KMS-11 (cell line): ENCODE results near the gene DPF3.

Experiments used
- H2AFZ ChIP-seq: fragments of 200-600 bp; sonication (generic); 2 replicates; pipeline ENCODE4 v1.6.1; 2016; ENCODE audit warnings: antibody characterized with exemption, mixed run types, low read depth
- H3K27ac ChIP-seq: fragments of 200-600 bp; sonication (generic); 2 replicates; pipeline ENCODE4 v1.6.1; 2016; ENCODE audit warnings: mild to moderate bottlenecking, mixed run types
- H3K27me3 ChIP-seq: fragments of 200-600 bp; sonication (generic); 2 replicates; pipeline ENCODE4 v1.6.1; 2017; ENCODE audit warnings: mild to moderate bottlenecking, low read depth, mixed run types, moderate library complexity; ENCODE audit not compliant: insufficient read depth
- H3K36me3 ChIP-seq: fragments of 200-600 bp; sonication (generic); 2 replicates; pipeline ENCODE4 v1.6.1; 2017; ENCODE audit warnings: mild to moderate bottlenecking, mixed run types; ENCODE audit not compliant: insufficient read depth
- H3K4me1 ChIP-seq: fragments of 200-600 bp; sonication (generic); 2 replicates; pipeline ENCODE4 v1.6.1; 2016; ENCODE audit warnings: mild to moderate bottlenecking, low read depth, mixed run types; ENCODE audit not compliant: poor library complexity, severe bottlenecking
- H3K4me2 ChIP-seq: fragments of 200-600 bp; sonication (generic); 2 replicates; pipeline ENCODE4 v1.7.0; 2016; ENCODE audit warnings: mild to moderate bottlenecking, mixed run types
- H3K4me3 ChIP-seq: fragments of 200-600 bp; sonication (generic); IDR thresholded peaks from 2 replicates; pipeline ENCODE4 v1.6.1; 2017; ENCODE audit warnings: low read depth, low read length, mixed read lengths; ENCODE audit not compliant: insufficient read depth
- H3K79me2 ChIP-seq: fragments of 200-600 bp; sonication (generic); 2 replicates; pipeline ENCODE4 v1.6.1; 2016; ENCODE audit warnings: low read depth, mixed run types; ENCODE audit not compliant: insufficient read depth
- H3K9ac ChIP-seq: fragments of 200-600 bp; sonication (generic); 2 replicates; pipeline ENCODE4 v1.6.1; 2016; ENCODE audit warnings: mild to moderate bottlenecking, mixed run types
- H4K20me1 ChIP-seq: fragments of 200-600 bp; sonication (generic); 2 replicates; pipeline ENCODE4 v1.6.1; 2016; ENCODE audit warnings: mild to moderate bottlenecking, mixed run types; ENCODE audit not compliant: insufficient read depth
- TF ChIP-seq, protein P1 (sequence below): fragments of 200-600 bp; sonication (generic); conservative IDR thresholded peaks from 2 replicates; pipeline ENCODE4 v1.6.1; 2017; ENCODE audit warnings: low read depth, mild to moderate bottlenecking, antibody characterized with exemption, low read length, moderate library complexity, mixed read lengths

DPF3 gene

DNA sequence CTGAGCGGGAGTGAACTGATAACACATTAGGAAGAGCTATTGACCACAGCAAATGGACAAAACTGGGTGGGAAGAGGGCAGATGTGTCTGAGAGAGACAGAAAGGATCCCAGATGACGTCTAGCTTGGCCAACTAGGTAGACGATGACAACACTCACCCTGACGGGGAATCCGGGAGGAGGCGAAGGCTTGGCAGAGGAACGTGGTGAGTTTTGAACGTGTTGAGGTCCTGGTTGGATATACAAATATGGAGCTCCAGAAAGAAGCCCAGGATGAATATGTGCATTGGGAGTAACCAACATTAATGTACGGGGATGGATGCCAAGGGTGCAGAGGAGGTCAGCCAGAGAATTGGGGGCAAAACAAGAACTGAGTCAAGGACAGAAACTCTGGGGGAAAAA lies 60.7 kb downstream of the DPF3 start:
- H3K9ac ChIP-seq, result no peak overlapping the region
- H3K27ac ChIP-seq, result no peak overlapping the region
- H3K36me3 ChIP-seq, result no peaks in the 10 kb centered on the region
- H2AFZ ChIP-seq, result no peak overlapping the region
- H3K4me2 ChIP-seq, result no peak overlapping the region
- TF ChIP-seq, protein P1, sequence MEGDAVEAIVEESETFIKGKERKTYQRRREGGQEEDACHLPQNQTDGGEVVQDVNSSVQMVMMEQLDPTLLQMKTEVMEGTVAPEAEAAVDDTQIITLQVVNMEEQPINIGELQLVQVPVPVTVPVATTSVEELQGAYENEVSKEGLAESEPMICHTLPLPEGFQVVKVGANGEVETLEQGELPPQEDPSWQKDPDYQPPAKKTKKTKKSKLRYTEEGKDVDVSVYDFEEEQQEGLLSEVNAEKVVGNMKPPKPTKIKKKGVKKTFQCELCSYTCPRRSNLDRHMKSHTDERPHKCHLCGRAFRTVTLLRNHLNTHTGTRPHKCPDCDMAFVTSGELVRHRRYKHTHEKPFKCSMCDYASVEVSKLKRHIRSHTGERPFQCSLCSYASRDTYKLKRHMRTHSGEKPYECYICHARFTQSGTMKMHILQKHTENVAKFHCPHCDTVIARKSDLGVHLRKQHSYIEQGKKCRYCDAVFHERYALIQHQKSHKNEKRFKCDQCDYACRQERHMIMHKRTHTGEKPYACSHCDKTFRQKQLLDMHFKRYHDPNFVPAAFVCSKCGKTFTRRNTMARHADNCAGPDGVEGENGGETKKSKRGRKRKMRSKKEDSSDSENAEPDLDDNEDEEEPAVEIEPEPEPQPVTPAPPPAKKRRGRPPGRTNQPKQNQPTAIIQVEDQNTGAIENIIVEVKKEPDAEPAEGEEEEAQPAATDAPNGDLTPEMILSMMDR, result no peak
- H3K4me3 ChIP-seq, result no peak overlapping the region
- no peaks in the 10 kb centered on the region for H3K27me3 ChIP-seq
- H3K79me2 ChIP-seq, result no peaks in the 10 kb centered on the region
- no peaks in the 10 kb centered on the region for H4K20me1 ChIP-seq
- no peaks in the 10 kb centered on the region for H3K4me1 ChIP-seq

GRCh38 chr14:72830786-72831594 lies 62.9 kb downstream of the DPF3 start:
- no peak overlapping the region for H3K9ac ChIP-seq
- no peaks in the 10 kb centered on the region for H3K79me2 ChIP-seq
- no peak overlapping the region for H2AFZ ChIP-seq
- H3K27me3 ChIP-seq, result no peaks in the 10 kb centered on the region
- H3K4me2 ChIP-seq, result no peak overlapping the region
- TF ChIP-seq, protein P1, result no peak
- H3K36me3 ChIP-seq, result no peaks in the 10 kb centered on the region
- no peak overlapping the region for H3K27ac ChIP-seq
- H4K20me1 ChIP-seq, result no peaks in the 10 kb centered on the region
- no peaks in the 10 kb centered on the region for H3K4me1 ChIP-seq
- H3K4me3 ChIP-seq, result no peak overlapping the region

GRCh38 chr14:72830356-72830755 lies 63.5 kb downstream of the DPF3 start:
- H3K4me1 ChIP-seq, result no peaks in the 10 kb centered on the region
- TF ChIP-seq, protein P1, result no peak
- no peaks in the 10 kb centered on the region for H3K27me3 ChIP-seq
- H2AFZ ChIP-seq, result no peak overlapping the region
- no peak overlapping the region for H3K27ac ChIP-seq
- H3K36me3 ChIP-seq, result no peaks in the 10 kb centered on the region
- no peak overlapping the region for H3K4me3 ChIP-seq
- H3K79me2 ChIP-seq, result no peaks in the 10 kb centered on the region
- H4K20me1 ChIP-seq, result no peaks in the 10 kb centered on the region
- H3K4me2 ChIP-seq, result no peak overlapping the region
- H3K9ac ChIP-seq, result no peak overlapping the region

- H3K27me3 ChIP-seq, result no peaks in the 10 kb centered on the region
- no peak overlapping the region for H3K27ac ChIP-seq
- no peak overlapping the region for H3K4me3 ChIP-seq
- no peak overlapping the region for H2AFZ ChIP-seq
- H3K79me2 ChIP-seq, result no peaks in the 10 kb centered on the region
- no peak overlapping the region for H3K9ac ChIP-seq
- no peaks in the 10 kb centered on the region for H4K20me1 ChIP-seq
- TF ChIP-seq, protein P1, result no peak
- H3K4me1 ChIP-seq, result no peaks in the 10 kb centered on the region
- no peak overlapping the region for H3K4me2 ChIP-seq
- no peaks in the 10 kb centered on the region for H3K36me3 ChIP-seq
Observed at GRCh38 chr14:72828604-72829003, 65.3 kb downstream of the DPF3 start.
